NCI-H2081 treated with DMSO at 0.1 percent for 48 hours (cell line): ENCODE results near the gene NOL12.

ENCODE experiments used
- DNase-seq: peaks from one replicate; lab custom pipeline; 2025; lab: John Stamatoyannopoulos, UW

NOL12 gene

DNA sequence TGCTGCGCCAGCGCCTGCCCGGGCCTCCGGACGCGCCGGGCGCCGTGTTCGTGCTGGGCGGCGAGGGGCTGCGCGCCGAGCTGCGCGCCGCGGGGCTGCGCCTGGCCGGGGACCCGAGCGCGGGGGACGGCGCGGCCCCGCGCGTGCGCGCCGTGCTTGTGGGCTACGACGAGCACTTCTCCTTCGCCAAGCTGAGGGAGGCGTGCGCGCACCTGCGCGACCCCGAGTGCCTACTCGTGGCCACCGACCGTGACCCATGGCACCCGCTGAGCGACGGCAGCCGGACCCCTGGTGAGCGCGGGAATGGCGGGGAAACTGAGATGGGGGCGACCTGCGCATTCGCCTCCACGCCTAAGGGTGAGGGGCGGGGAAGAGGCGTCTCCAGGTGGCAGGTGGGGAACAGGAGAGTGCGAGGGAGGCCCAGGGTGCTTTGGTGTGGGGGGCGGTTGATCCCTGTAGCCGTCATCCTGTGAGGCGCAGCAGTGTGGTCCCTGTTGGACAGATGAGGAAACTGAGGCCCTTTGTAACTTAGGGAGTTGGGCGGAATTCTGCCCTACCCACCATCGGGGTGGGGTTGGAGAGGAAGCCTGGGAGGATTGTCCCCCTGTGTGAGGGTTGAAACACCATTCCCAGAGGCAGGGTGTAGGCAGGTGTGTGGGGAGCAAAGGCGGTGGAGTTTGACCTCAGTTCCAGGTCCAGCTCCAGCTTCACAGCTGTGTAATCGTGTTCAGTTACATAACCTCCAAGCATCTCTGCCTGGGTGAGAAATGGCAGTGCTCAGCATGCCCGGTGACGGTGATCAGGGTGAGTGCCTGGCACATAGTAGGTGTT lies 26.9 kb upstream of the NOL12 start:
- DNase-seq, result no peak

GRCh38 chr22:37659897-37660708 lies 26.0 kb upstream of the NOL12 start:
- no peak for DNase-seq

DNA sequence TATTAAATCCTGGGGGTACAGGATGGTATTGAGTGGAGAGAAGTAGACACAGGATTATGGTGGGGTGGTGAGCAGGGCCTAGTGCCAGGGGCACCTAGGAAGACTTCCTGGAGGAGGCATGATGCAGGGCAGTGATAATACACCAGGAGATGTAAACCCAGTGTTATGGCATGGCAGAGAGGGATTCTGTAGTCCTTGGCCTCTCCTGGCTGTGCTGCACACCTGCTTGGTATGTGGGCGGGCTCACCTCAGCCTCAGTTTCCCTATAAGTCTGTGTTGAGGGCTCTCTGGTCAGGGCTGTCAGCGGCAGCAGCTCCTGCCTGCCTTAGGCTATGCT lies 25.5 kb upstream of the NOL12 start:
- no peak for DNase-seq

DNA sequence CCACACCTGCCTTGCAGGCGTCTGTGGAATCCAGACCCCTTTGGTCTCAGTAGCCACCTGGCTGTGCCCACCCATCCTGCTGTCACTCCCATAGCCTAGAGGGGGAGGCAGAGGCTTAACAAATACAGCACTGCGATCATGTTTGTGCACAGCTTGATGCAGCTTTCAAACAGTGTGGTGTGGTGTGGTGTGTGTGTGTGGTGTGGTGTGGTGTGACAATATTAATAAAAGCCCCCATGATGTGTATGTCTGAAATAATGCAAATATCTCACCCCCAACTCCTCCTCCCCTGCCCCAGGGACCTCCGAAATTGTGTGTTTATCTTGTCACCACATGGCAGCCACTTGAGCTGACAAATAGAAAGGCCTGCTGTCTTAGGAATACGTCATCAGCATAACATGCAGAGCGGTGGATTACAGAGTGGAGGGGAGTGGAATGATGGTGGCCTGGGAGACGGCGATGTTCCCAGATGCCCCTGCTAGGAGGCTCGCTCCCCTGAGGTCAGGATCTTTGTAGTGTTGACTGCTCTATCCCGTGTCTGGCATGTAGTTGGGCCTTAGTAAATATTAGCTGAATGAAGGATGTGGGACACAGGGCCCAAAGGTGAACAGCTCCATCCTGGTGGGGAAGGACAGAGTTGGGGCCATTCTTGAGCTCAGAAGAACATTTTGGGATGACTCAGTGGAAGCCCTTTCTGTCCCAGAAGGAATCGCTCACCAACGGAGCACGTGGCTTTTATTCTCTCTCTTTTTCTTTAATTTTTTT lies 24.8 kb upstream of the NOL12 start:
- DNase-seq, result no peak

GRCh38 chr22:37662039-37662438 lies 24.1 kb upstream of the NOL12 start:
- no peak for DNase-seq

- DNase-seq, result no peak
These were observed 22.5 kb upstream of the NOL12 start for GRCh38 chr22:37663521-37664140.

DNA sequence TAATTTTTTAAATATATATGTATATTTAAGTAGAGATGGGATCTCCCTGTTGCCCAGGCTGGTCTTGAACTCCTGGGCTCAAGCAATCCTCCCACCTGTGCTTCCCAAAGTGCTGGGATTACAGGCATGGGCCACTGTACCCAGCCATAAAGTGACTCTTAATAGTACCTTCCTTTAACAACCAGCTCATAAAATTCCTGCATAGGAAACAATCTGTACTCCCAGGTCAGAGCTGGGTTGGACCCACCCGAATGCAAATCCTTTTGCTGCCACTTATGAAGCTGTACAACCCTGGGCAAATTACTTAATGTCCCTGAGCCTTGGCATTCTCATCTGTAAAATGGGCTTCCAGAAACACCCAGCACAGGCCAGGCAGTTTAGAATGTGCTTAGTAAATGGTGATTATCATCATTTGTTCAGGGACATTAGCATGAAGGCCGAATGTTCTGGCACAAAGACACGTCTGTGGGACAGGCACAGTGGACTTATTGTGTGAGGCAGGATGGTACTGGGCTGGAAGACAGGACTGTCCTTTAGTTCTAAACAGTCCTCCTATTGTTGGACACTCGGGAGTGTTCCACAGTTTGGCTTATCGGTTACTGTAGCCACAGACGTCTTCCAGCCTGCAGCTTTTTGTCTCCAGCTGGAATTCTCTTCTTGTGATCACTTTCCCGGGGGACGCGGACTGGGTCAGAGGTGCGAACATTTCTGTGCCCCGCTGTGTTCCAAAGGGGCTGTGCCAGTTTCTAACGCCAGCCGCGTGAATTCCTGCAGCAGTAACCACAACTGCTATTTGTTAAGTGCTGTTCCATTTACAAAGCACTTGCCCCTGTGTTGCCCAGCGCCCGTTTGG lies 21.7 kb upstream of the NOL12 start:
- no peak for DNase-seq

DNA sequence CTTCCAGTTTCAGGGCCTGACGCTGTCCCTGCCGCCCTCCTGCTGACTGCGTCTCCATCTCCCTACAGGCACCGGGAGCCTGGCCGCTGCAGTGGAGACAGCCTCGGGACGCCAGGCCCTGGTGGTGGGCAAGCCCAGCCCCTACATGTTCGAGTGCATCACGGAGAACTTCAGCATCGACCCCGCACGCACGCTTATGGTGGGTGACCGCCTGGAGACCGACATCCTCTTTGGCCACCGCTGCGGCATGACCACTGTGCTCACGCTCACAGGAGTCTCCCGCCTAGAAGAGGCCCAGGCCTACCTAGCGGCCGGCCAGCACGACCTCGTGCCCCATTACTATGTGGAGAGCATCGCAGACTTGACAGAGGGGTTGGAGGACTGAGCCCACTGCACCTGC lies 20.7 kb upstream of the NOL12 start:
- DNase-seq, result no peak

DNA sequence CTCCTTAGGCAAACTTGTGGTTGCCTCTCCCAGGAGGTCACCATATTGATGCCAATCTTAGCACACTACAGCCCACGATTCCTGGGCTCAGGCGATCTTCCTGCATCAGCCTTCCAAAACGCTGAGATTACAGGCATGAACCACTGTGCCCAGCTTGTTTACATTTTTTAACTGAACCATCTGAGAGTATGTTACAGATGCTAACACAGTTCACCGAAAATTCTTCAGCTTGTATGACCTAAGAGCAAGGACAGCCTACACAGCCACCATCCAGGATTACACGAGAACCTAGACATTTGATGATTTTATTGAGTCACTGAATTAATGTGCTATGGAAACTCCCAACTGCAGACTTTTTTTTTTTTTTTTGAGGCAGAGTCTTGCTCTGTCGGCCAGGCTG lies 16.6 kb upstream of the NOL12 start:
- no peak for DNase-seq

- DNase-seq, result no peak
These were observed 13.8 kb upstream of the NOL12 start for GRCh38 chr22:37672206-37672919.

GRCh38 chr22:37672920-37673455 lies 13.2 kb upstream of the NOL12 start:
- no peak for DNase-seq

DNA sequence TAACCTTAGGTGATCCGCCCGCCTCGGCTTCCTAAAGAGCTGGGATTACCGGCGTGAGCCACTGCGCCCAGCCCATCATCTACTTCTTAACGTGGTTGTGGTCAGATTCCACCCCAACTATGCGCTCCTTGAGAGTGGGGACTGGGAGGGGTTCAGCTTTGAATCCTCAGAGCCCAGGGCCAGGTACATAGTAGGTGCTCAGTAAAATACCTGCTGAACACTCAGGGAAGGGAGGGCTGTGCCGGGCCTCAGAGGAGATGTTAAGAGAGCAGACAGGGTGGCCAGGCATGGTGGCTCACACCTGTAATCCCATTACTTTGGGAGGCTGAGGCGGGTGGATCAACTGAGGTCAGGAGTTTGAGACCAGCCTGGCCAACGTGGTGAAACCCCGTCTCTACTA lies 11.9 kb upstream of the NOL12 start:
- no peak for DNase-seq

DNA sequence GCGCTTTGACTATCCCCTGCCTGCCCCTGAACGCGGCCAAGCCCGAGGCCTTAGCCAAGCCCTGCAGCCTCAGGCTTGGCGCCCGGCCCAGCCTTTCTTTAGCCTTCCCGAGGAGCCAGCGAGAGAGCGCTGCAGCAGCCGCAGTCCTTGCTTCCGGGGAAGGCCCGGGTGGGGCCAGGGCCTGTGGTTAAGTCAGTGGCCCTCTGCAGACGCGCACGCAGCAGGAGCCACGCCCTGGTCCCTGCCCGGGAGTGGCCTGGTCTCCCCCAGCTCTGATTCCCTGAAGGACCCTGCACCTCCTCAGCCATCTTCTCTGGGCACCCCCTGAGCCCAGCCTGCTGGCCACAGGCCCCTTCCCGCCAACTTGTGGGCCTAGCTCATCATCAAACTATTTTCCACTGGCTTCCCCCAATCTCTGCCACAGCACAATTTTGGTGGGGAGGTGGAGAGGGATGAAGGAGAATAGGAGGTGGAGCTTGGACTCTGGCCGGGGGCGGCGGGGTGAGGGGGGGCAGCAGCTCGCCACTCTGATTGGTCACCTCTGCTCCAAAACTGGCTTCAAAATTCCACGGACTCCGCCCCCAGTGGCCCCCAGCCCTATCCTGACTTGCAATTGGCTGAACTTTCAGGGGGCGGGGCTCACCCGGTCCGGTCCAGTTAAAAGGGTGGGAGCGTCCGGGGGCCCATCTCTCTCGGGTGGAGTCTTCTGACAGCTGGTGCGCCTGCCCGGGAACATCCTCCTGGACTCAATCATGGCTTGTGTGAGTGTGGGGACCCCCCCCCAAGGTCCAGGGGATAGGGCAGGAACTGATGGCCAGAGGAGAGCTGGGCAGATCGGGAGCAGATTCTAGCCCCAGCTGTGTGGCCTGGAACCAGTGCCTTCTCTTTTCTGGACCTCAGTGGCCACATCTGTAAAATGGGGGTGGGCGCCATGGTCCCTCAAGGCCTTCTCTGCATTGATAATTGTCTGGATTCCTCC lies 10.9 kb upstream of the NOL12 start, which contains the start of gene LGALS1:
Gene LGALS1, plus strand, starts transcription at position 686 of the 979 bp plus-strand sequence. Its CDS starts 67 bp downstream, at position 753.
- DNase-seq, result no peak

DNA sequence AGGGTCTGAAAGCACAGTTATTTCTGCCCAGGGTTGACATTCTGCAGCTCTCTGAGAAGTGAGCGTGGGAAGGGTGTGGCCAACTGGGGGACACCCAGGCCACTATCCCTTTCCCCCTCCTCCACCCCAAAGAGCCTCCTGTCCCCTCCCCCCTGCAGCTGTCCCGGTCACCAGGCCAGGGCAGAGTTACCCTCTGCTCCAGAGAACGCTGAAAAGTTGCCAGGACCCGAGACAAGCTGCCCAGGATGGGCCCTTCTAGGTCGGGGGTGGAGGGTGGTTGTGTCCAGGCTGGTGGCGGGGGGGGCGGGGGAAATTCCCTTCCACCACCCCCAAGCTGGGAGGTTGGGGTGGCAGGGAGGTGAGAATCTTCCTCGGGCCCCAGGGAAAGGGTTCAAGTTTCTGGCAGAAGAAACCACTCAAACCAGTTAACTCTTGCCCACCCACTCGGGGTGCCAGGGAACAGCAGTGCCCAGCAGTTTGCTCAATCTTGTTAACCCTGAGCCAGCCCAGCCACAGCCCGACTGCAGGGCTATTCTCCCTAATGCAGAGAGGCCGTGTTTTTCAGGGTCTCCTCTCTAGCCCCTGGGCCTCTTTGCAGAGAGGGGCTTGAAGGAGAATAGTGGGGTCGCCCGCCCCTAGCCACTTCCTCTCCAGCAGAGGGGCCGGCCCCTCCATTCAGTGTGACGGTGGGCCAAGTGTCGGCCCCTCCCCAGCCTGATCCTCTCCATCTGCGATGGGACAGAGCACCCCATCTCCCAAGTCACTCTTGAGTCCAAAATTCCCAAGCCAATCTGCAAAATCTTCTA lies 10.0 kb upstream of the NOL12 start:
- DNase-seq, result no peak

- DNase-seq, result no peak
These were observed 9.2 kb upstream of the NOL12 start for GRCh38 chr22:37676736-37677492.

GRCh38 chr22:37677493-37677974 lies 8.6 kb upstream of the NOL12 start:
- DNase-seq, result no peak

DNA sequence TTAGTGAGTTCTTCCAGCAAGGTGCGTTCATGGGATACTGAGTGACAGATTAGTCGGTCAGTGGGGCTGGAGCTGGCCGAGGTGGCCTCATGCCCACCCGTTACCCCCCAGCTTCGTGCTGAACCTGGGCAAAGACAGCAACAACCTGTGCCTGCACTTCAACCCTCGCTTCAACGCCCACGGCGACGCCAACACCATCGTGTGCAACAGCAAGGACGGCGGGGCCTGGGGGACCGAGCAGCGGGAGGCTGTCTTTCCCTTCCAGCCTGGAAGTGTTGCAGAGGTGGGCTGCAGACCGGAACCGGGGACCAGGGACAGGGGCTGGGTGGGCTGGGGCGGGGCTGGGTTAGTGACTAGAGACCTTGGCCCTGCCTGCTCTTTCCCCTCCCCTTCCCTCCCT lies 7.8 kb upstream of the NOL12 start:
- no peak for DNase-seq
